K562 (cell line): ENCODE results near the gene RIPOR2. TPM values are rescaled to one million over a fixed set of nuclear protein-coding genes. Genes with fewer than 3 reads are reported as not detected.

Experiments
- CBX3 ChIP-seq, 2 experiments: IDR thresholded peaks; 1 replicate in 1 of 2; 2 replicates in 1 of 2; pipeline ENCODE4 v1.6.1; 2012; ENCODE audit warnings: inconsistent platforms in 2 of 2, low read length in 2 of 2, borderline replicate concordance in 1 of 2, control low read depth in 1 of 2
- FOSL1 ChIP-seq: fragments of 200-800 bp; sonication (Bioruptor generic); conservative IDR thresholded peaks from 2 replicates; pipeline ENCODE4 v1.6.1; 2016; ENCODE audit warnings: missing genetic modification characterization, missing compliant biosample characterization
- JUND ChIP-seq, 2 experiments: IDR thresholded peaks; 2 replicates in 1 of 2; 3 replicates in 1 of 2; pipeline ENCODE4 v1.6.1; 2011; ENCODE audit warnings: borderline replicate concordance in 2 of 2, low read depth in 2 of 2, low read length in 2 of 2, improper control_type of control experiment in 1 of 2, missing biosample characterization in 1 of 2, missing genetic modification characterization in 1 of 2, missing genetic modification reagents in 1 of 2
- MLX ChIP-seq, 2 experiments: fragments of 450-650 bp in 1 of 2; sonication (generic) in 1 of 2; formaldehyde crosslinking; conservative IDR thresholded peaks; 2 replicates each; pipeline versions ENCODE4 v1.4.0 to v1.8.1; 2020 to 2022; ENCODE audit warnings: mild to moderate bottlenecking in 1 of 2, missing genetic modification reagents in 1 of 2
- MYC ChIP-seq, 2 experiments: fragments of 250-450 bp in 1 of 2; sonication (Bioruptor Pico) in 1 of 2; IDR thresholded peaks; 2 replicates each; pipeline versions ENCODE4 v1.5.1 to v1.6.1; 2012 to 2021; ENCODE audit warnings: low read depth in 2 of 2, borderline replicate concordance in 1 of 2, improper control_type of control experiment in 1 of 2, low read length in 1 of 2, mild to moderate bottlenecking in 1 of 2, moderate library complexity in 1 of 2
- POLR3G ChIP-seq: IDR thresholded peaks from 2 replicates; pipeline ENCODE4 v1.6.1; 2011; ENCODE audit not compliant: insufficient read length, insufficient replicate concordance; ENCODE audit errors: extremely low read depth
- THRA ChIP-seq: fragments of 450-650 bp; IDR thresholded peaks from 2 replicates; pipeline ENCODE4 v1.6.1; 2017; ENCODE audit warnings: mild to moderate bottlenecking, moderate library complexity
- ZBTB8A ChIP-seq: fragments of 450-650 bp; IDR thresholded peaks from 2 replicates; pipeline ENCODE4 v1.6.1; 2018; ENCODE audit warnings: mild to moderate bottlenecking, moderate library complexity; ENCODE audit not compliant: partially characterized antibody
- ZFP36 ChIP-seq: fragments of 150-350 bp; IDR thresholded peaks from 2 replicates; pipeline ENCODE4 v1.6.1; 2018; ENCODE audit warnings: low read length, low read depth; ENCODE audit not compliant: partially characterized antibody
- ZKSCAN3 ChIP-seq: fragments of 250-450 bp; sonication (Bioruptor Pico); IDR thresholded peaks from 2 replicates; pipeline ENCODE4 v1.4.0; 2020
- polyA plus RNA-seq, 8 experiments: library from polyadenylated mRNA; depleted of rRNA in 4 of 8; stranded (reverse) in 5 of 8; unstranded in 3 of 8; fragments of >200 nt; fragmentation: Nextera tagmentation in 2 of 8; fragmentation: Illumina TruSeq in 1 of 8; extraction: Ambion mirVana in 2 of 8; extraction: Trizol in 1 of 8; gene quantifications; 2 replicates each; pipeline versions ENCODE4 v1.2.1 to v1.2.3, GENCODE V29; 2011 to 2014; ENCODE audit warnings: inconsistent platforms in 1 of 8, missing spikeins in 1 of 8
- total RNA-seq, 7 experiments: library from RNA; depleted of rRNA in 6 of 7; stranded (reverse); fragments of >200 nt in 6 of 7; fragmentation: Illumina TruSeq in 2 of 7; extraction: Trizol in 2 of 7; gene quantifications; 2 replicates each; pipeline versions ENCODE4 v1.2.1 to v1.2.3, GENCODE V29; 2011 to 2021; ENCODE audit warnings: low replicate concordance in 1 of 7
- TF ChIP-seq, protein P1 (sequence below): fragments of 450-650 bp; conservative IDR thresholded peaks from 2 replicates; pipeline ENCODE4 v1.6.1; 2016; ENCODE audit warnings: missing genetic modification characterization, low read depth, mild to moderate bottlenecking, control low read depth, missing compliant biosample characterization
- TF ChIP-seq, protein P2 (sequence below), 2 experiments: fragments of 450-650 bp in 1 of 2; IDR thresholded peaks; 2 replicates each; pipeline ENCODE4 v1.6.1; 2011 to 2017; ENCODE audit warnings: low read depth in 2 of 2, antibody characterized with exemption in 1 of 2, borderline replicate concordance in 1 of 2, low read length in 1 of 2, mild to moderate bottlenecking in 1 of 2, mixed read lengths in 1 of 2; ENCODE audit not compliant: control insufficient read depth in 1 of 2
- TF ChIP-seq, protein P3 (sequence below): fragments of 450-650 bp; formaldehyde crosslinking; IDR thresholded peaks from 2 replicates; pipeline ENCODE4 v1.4.0; 2020; ENCODE audit warnings: mild to moderate bottlenecking, moderate library complexity

The RIPOR2 gene
- total and polyA plus RNA-seq, 9 of the 15 experiments (the other 6 are each of a cell fraction or from before 2014, with no cell fraction given) = 0.04 to 1.0 (median 0.47) TPM; not detected in 2

DNA sequence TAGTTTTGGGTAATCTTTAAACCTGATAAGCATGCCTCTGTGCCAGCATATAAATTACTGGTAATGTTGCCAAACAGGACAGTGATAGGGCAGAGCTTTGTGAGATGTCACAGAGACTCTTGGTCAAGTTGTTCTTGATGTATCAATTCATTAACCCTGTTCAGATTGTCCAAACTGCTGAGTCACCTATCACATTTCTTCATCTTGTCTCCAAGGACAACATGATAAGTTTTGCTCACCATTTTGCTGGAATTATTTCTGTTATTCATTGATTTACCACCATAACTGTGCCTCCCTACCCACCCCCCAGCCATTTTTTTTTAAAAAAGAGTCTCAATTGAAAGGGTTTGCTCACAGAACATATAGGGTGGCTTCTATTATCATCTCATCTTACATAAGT, 180.5 kb downstream of the RIPOR2 start (continued):
- TF ChIP-seq, protein P1, sequence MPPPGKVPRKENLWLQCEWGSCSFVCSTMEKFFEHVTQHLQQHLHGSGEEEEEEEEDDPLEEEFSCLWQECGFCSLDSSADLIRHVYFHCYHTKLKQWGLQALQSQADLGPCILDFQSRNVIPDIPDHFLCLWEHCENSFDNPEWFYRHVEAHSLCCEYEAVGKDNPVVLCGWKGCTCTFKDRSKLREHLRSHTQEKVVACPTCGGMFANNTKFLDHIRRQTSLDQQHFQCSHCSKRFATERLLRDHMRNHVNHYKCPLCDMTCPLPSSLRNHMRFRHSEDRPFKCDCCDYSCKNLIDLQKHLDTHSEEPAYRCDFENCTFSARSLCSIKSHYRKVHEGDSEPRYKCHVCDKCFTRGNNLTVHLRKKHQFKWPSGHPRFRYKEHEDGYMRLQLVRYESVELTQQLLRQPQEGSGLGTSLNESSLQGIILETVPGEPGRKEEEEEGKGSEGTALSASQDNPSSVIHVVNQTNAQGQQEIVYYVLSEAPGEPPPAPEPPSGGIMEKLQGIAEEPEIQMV (tag) = no peak
- TF ChIP-seq FOSL1 (peak; percentile 58), MLX (CRISPR knock-in tag; conservative IDR thresholded peaks at IDR 0.05) (no peak), THRA (no peak), ZFP36 (no peak), ZKSCAN3 (no peak), JUND (IDR thresholded peaks at IDR 0.05; ENCODE audit: borderline replicate concordance, low read depth, low read length) (peak; percentile 31; the same call in 1 of the 2 replicates), JUND (tag; IDR thresholded peaks at IDR 0.05; ENCODE audit: borderline replicate concordance, low read depth, low read length) (peak; percentile 32; the same call in 1 of the 3 replicates), MYC (IDR thresholded peaks at IDR 0.05; ENCODE audit: low read depth, low read length) (no peak), MYC (CRISPR knock-in tag; IDR thresholded peaks at IDR 0.05; ENCODE audit: borderline replicate concordance, low read depth) (no peak), POLR3G (no peak), CBX3 (IDR thresholded peaks at IDR 0.05; ENCODE audit: borderline replicate concordance in 1 of 2, low read length in 2 of 2) (no peak), ZBTB8A (no peak)
- TF ChIP-seq, protein P2, sequence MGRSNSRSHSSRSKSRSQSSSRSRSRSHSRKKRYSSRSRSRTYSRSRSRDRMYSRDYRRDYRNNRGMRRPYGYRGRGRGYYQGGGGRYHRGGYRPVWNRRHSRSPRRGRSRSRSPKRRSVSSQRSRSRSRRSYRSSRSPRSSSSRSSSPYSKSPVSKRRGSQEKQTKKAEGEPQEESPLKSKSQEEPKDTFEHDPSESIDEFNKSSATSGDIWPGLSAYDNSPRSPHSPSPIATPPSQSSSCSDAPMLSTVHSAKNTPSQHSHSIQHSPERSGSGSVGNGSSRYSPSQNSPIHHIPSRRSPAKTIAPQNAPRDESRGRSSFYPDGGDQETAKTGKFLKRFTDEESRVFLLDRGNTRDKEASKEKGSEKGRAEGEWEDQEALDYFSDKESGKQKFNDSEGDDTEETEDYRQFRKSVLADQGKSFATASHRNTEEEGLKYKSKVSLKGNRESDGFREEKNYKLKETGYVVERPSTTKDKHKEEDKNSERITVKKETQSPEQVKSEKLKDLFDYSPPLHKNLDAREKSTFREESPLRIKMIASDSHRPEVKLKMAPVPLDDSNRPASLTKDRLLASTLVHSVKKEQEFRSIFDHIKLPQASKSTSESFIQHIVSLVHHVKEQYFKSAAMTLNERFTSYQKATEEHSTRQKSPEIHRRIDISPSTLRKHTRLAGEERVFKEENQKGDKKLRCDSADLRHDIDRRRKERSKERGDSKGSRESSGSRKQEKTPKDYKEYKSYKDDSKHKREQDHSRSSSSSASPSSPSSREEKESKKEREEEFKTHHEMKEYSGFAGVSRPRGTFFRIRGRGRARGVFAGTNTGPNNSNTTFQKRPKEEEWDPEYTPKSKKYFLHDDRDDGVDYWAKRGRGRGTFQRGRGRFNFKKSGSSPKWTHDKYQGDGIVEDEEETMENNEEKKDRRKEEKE (IDR thresholded peaks at IDR 0.05; ENCODE audit: borderline replicate concordance in 1 of 2, control insufficient read depth in 1 of 2, low read depth in 2 of 2, low read length in 1 of 2) = no peak
- TF ChIP-seq, protein P3, sequence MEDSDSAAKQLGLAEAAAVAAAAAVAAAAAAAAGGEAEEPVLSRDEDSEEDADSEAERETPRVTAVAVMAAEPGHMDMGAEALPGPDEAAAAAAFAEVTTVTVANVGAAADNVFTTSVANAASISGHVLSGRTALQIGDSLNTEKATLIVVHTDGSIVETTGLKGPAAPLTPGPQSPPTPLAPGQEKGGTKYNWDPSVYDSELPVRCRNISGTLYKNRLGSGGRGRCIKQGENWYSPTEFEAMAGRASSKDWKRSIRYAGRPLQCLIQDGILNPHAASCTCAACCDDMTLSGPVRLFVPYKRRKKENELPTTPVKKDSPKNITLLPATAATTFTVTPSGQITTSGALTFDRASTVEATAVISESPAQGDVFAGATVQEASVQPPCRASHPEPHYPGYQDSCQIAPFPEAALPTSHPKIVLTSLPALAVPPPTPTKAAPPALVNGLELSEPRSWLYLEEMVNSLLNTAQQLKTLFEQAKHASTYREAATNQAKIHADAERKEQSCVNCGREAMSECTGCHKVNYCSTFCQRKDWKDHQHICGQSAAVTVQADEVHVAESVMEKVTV (CRISPR knock-in tag) = no peak
